HAP-1 (cell line): Measurements from ENCODE around the gene NFIC.
"Not testable (repeated sequence)": the region's sequence is repeated elsewhere in the genome, so short reads cannot be mapped to it uniquely, and the experiment has no call there.

ENCODE experiments used
- DNase-seq, 2 experiments: peaks; one replicate each; pipeline ENCODE4 v3.0.0-alpha.2; 2016 to 2020; ENCODE audit warnings: low spot score in 2 of 2
- H3K27me3 ChIP-seq: fragments of 250-450 bp; sonication (Bioruptor Pico); 2 replicates; pipeline ENCODE4 v1.5.1; 2020; ENCODE audit warnings: low read depth, mild to moderate bottlenecking, moderate library complexity
- H3K36me3 ChIP-seq: fragments of 250-450 bp; sonication (Bioruptor Pico); replicated peaks from 2 replicates; pipeline ENCODE4 v1.5.1; 2020; ENCODE audit warnings: mild to moderate bottlenecking
- H3K4me1 ChIP-seq: fragments of 250-450 bp; sonication (Bioruptor Pico); 2 replicates; pipeline ENCODE4 v1.5.1; 2020; ENCODE audit warnings: mild to moderate bottlenecking
- H3K4me3 ChIP-seq: fragments of 250-450 bp; sonication (Bioruptor Pico); 2 replicates; pipeline ENCODE4 v1.5.1; 2020; ENCODE audit warnings: mild to moderate bottlenecking, moderate library complexity
- H3K9me3 ChIP-seq: fragments of 250-450 bp; sonication (Bioruptor Pico); 2 replicates; pipeline ENCODE4 v1.5.1; 2020; ENCODE audit warnings: mild to moderate bottlenecking, moderate library complexity
- in situ Hi-C: fragments of 300-500 bp; cut with MboI; formaldehyde crosslinking; loops from 3 replicates; pipeline ENCODE4 v1.14.3; 2020; ENCODE audit warnings: low sequenced_read_pairs, inconsistent platforms, mixed read lengths

The NFIC gene

GRCh38 chr19:3440082-3440481 is 73.7 kb downstream of the NFIC start:
- in situ Hi-C loops: no loop called here
- peak in 1 of 2 experiments; percentile 73 for DNase-seq
- no peaks in the 10 kb centered on the region for H3K27me3 ChIP-seq
- no peaks in the 10 kb centered on the region for H3K9me3 ChIP-seq
- no peak overlapping the region for H3K4me3 ChIP-seq
- no peaks in the 10 kb centered on the region for H3K4me1 ChIP-seq
- peaks cover 39% of the 10 kb centered on the region for H3K36me3 ChIP-seq

- no peaks in the 10 kb centered on the region for H3K27me3 ChIP-seq
- no peaks in the 10 kb centered on the region for H3K4me1 ChIP-seq
- in situ Hi-C loops: no loop called here
These were observed 75.0 kb downstream of the NFIC start for GRCh38 chr19:3441089-3441985.

GRCh38 chr19:3441986-3442329 is 75.6 kb downstream of the NFIC start:
- in situ Hi-C loops: no loop called here
- Histone ChIP-seq H3K4me3 (no peak overlapping the region), H3K9me3 (no peaks in the 10 kb centered on the region), H3K36me3 (peaks cover 34% of the 10 kb centered on the region), H3K27me3 (no peaks in the 10 kb centered on the region), H3K4me1 (no peaks in the 10 kb centered on the region)
- no peak for DNase-seq

More at GRCh38 chr19:3441089-3441985, 75.0 kb downstream of the NFIC start:
- H3K36me3 ChIP-seq: peaks cover 38% of the 10 kb centered on the region
- H3K9me3 ChIP-seq: no peaks in the 10 kb centered on the region
- no peak for DNase-seq
- no peak overlapping the region for H3K4me3 ChIP-seq

GRCh38 chr19:3442487-3443071 is 76.2 kb downstream of the NFIC start:
- no peak for DNase-seq
- no peak overlapping the region for H3K4me3 ChIP-seq
- H3K27me3 ChIP-seq: no peaks in the 10 kb centered on the region
- no peaks in the 10 kb centered on the region for H3K9me3 ChIP-seq
- H3K4me1 ChIP-seq: no peaks in the 10 kb centered on the region
- in situ Hi-C loops: no loop called here
- H3K36me3 ChIP-seq: peaks cover 34% of the 10 kb centered on the region

- Histone ChIP-seq H3K36me3 (peaks cover 28% of the 10 kb centered on the region), H3K4me3 (no peak overlapping the region), H3K9me3 (no peaks in the 10 kb centered on the region), H3K27me3 (no peaks in the 10 kb centered on the region), H3K4me1 (no peaks in the 10 kb centered on the region)
- no peak for DNase-seq
- in situ Hi-C loops: no loop called here
These were observed 77.7 kb downstream of the NFIC start for GRCh38 chr19:3443840-3444694.

- H3K4me1 ChIP-seq: no peaks in the 10 kb centered on the region
- no peak for DNase-seq
- peaks cover 34% of the 10 kb centered on the region for H3K36me3 ChIP-seq
- in situ Hi-C loops: no loop called here
- no peak overlapping the region for H3K4me3 ChIP-seq
- H3K9me3 ChIP-seq: no peaks in the 10 kb centered on the region
- H3K27me3 ChIP-seq: no peaks in the 10 kb centered on the region
These were observed 78.4 kb downstream of the NFIC start for GRCh38 chr19:3444695-3445234.

- DNase-seq, in situ Hi-C loops, H3K27me3 ChIP-seq, H3K9me3 ChIP-seq, H3K4me3 ChIP-seq, H3K4me1 ChIP-seq: not testable (repeated sequence)
- peaks cover 41% of the 10 kb centered on the region for H3K36me3 ChIP-seq
These were observed 80.3 kb downstream of the NFIC start for GRCh38 chr19:3446657-3447056.

- no peak overlapping the region for H3K4me3 ChIP-seq
- in situ Hi-C loops: no loop called here
- H3K4me1 ChIP-seq: no peaks in the 10 kb centered on the region
- H3K36me3 ChIP-seq: peaks cover 53% of the 10 kb centered on the region
- H3K27me3 ChIP-seq: no peaks in the 10 kb centered on the region
- no peak for DNase-seq
- H3K9me3 ChIP-seq: no peaks in the 10 kb centered on the region
These were observed 82.4 kb downstream of the NFIC start for GRCh38 chr19:3448616-3449334.

- peaks cover 55% of the 10 kb centered on the region for H3K36me3 ChIP-seq
- DNase-seq: no peak
- H3K27me3 ChIP-seq: no peaks in the 10 kb centered on the region
- in situ Hi-C loops: no loop called here
- no peak overlapping the region for H3K4me3 ChIP-seq
- H3K4me1 ChIP-seq: no peaks in the 10 kb centered on the region
- H3K9me3 ChIP-seq: no peaks in the 10 kb centered on the region
These were observed 84.5 kb downstream of the NFIC start for GRCh38 chr19:3450796-3451411.

GRCh38 chr19:3451451-3451866 is 85.1 kb downstream of the NFIC start:
- Histone ChIP-seq H3K9me3 (no peaks in the 10 kb centered on the region), H3K27me3 (no peaks in the 10 kb centered on the region), H3K36me3 (peaks cover 57% of the 10 kb centered on the region), H3K4me3 (no peak overlapping the region), H3K4me1 (no peaks in the 10 kb centered on the region)
- no peak for DNase-seq
- in situ Hi-C loops: no loop called here

GRCh38 chr19:3452171-3452941 is 86.0 kb downstream of the NFIC start:
- no peaks in the 10 kb centered on the region for H3K9me3 ChIP-seq
- no peak overlapping the region for H3K4me3 ChIP-seq
- H3K4me1 ChIP-seq: no peaks in the 10 kb centered on the region
- DNase-seq: no peak
- no peaks in the 10 kb centered on the region for H3K27me3 ChIP-seq
- peaks cover 56% of the 10 kb centered on the region for H3K36me3 ChIP-seq
- in situ Hi-C loops: no loop called here

- DNase-seq, in situ Hi-C loops, H3K4me1 ChIP-seq, H3K9me3 ChIP-seq, H3K4me3 ChIP-seq, H3K27me3 ChIP-seq: not testable (repeated sequence)
- peaks cover 56% of the 10 kb centered on the region for H3K36me3 ChIP-seq
These were observed 86.5 kb downstream of the NFIC start for GRCh38 chr19:3452942-3453214.
